Activated CD4-positive, CD25-positive, alpha-beta regulatory T cell (primary cell): Measurements from ENCODE around the gene LRP8.
A peak's percentile ranks its signal among the peaks of the same experiment; 100 is the strongest.
"Not testable (repeated sequence)": the region's sequence is repeated elsewhere in the genome, so short reads cannot be mapped to it uniquely, and the experiment has no call there.

Experiments used
- DNase-seq, 4 experiments: peaks; one replicate each; lab custom pipeline; 2025; lab: John Stamatoyannopoulos, UW

The LRP8 gene

DNA sequence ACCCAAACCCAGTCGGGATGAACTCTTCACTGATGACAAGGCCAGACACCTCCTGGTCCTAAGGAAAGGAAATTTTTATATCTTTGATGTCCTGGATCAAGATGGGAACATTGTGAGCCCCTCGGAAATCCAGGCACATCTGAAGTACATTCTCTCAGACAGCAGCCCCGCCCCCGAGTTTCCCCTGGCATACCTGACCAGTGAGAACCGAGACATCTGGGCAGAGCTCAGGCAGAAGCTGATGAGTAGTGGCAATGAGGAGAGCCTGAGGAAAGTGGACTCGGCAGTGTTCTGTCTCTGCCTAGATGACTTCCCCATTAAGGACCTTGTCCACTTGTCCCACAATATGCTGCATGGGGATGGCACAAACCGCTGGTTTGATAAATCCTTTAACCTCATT, 117.5 kb downstream of the LRP8 start:
- no peak for DNase-seq

DNA sequence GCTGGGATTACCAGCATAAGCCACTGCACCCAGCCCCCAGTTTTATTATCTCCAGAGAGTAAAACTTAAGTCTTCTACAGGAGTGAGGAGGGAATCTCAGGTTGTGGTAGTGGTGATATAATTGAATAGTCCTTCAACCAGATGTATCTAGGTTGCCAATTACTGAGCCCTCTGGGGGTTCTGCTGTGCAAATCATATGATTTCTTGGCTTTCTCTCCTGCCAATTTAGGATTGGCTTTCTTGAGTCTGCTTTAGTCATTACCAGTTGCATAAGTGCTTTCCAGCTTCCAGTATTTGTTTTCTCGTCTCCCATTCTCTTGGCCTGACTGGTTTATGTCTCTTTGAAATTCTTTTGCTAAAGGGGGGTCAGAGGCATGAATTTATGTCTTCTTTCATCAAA, 120.1 kb downstream of the LRP8 start:
- no peak for DNase-seq

DNA sequence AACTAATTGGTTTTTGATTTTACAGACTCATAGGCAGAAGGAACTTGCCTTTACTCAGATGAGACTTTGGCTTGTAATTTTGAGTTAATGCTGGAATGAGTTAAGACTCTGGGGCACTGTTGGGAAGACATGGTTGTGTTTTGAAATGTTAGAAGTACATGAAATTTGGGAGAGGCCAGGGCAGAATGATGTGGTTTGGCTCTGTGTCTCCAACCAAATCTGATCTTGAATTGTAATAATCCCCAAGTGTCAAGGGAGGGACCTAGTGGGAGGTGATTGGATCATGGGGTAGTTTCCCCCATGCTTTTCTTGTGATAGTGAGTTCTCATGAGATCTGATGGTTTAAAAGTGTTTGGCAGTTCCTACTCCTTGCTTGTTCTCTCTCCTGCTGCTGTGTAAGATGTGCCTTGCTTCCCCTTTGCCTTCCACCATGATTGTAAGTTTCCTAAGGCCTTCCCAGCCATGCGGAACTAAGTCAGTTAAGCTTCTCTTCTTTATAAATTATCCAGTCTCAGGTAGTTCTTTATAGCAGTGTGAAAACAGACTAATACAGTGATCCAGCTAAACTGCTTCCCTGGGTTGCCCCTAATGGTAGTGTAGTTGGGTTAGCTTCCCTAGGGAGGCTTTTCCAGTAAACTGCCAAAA, 121.0 kb downstream of the LRP8 start:
- no peak for DNase-seq

DNA sequence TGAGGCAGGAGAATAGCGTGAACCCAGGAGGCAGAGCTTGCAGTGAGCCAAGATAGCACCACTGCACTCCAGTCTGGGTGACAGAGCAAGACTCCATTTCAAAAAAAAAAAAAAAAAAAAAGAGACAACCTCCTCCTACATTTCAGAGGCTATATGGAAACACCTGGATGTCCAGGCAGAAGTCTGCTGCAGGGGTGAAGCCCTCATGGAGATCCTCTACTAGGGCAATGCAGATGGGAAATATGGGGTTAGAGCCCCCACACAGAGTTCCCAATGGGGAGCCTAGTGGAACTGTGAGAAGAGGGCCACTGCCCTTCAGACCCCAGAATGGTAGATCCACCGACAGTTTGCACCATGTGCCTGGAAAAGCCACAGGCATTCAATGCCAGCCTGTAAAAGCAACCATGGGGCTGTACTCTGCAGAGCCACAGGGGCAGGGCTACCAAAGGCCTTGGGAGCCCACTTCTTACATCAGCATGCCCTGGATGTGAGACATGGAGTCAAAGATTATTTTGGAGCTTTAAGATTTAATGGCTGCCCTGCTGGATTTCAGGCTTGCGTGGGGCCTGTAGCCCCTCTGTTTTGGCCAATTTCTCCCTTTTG, 121.7 kb downstream of the LRP8 start:
- not testable (repeated sequence) for DNase-seq

DNA sequence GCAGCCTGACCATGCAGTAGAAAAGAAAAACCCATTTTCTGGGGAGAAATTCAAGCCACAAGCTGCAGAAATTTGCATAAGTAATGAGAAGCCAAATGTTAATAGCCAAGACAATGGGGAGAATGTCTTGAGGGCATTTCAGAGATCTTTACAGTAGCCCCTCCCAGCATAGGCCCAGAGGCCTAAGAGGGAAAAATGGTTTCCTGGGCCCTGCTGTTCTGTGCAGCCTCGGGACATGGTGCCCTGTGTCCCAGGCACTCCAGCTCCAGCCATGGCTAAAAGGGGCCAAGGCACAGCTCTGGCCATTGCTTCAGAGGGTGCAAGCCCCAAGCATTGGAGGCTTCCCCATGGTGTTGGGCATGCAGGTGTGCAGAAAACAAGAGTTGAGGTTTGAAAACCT, 122.4 kb downstream of the LRP8 start:
- DNase-seq = not testable (repeated sequence)

GRCh38 chr1:53203466-53203865, 124.4 kb downstream of the LRP8 start:
- DNase-seq = no peak

DNA sequence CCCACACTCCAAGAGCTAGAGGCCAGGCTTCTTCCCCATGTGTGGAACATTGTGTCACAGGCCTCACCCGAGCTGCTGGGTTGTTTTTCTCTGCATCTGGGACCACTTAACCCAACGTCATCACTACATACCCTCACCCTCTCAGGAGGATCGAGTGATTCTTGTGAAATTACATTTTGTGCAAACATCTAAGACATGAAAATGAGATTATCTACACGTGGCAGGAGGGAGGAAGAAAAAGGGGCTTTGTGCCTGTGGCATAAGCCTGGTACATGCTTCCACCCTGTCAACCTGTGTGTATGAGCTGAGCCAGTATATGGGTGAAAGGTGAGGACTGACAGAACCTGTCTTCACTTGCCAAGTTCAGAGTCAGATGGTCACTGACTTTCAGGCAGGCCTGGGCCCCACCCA, 129.6 kb downstream of the LRP8 start:
- no peak for DNase-seq

DNA sequence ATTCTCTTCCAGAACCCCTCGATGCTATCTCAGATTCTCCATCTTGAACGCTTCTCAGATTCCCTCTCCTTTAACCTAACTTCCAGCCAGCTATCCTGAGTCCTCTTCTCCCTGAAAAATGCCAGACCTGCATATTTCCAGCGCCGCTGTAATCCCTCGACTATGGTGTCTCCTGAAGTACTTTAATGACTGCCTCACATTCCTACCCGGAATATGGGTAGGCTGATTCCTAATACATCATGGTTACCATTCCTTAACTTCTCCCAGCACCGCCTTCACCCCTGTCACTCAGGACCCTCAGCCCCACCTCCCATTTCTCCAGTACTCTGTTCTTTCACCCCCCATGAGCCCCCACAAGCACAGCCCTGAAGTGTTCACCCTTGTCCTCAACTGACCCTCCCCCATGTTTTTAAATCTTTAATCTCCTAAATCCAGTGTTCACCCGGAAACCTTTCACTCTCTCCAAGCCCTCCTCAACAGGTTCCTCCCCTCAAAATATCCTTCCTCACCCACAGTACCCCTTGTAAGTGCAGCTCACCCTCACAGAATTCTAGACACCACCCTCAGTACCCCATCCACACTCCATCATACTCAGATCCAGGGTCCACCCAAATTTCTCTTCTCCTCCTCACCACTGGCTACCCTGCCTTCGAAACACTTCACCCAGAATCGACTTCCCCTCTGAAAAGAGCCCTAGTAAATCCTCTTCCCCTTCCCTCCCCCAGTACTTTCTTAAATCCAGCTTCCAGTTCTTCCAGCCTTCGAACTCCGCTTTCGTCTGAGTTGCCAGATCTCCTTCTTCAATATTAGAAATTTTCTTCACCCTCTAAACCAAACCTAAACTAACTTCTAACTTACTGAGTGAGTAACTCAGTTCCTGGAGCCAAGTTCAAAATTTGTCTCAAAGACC, 130.3 kb downstream of the LRP8 start:
- DNase-seq = no peak

- peak; percentile 78 to 89 (median 83) for DNase-seq
Measured at GRCh38 chr1:53196485-53197290, 131.2 kb downstream of the LRP8 start, which contains the start of gene CPT2. CPT2 (plus strand) TSS chr1:53196824; CDS start chr1:53196944, 120 bp downstream.

- DNase-seq = no peak
Measured at GRCh38 chr1:53196017-53196484, 131.8 kb downstream of the LRP8 start.

GRCh38 chr1:53195246-53196016, 132.4 kb downstream of the LRP8 start:
- DNase-seq = no peak
